Nephron progenitor cell (in vitro differentiated cells): ENCODE data around the gene GFOD2.

Experiments
- DNase-seq: peaks from one replicate; pipeline ENCODE4 v3.0.0; 2021
- H3K27ac Mint-ChIP-seq: 2 replicates; pipeline ENCODE4 v1.8.0; 2021; ENCODE audit warnings: mild to moderate bottlenecking, moderate library complexity, mixed read lengths
- H3K27me3 Mint-ChIP-seq: 2 replicates; pipeline ENCODE4 v1.8.0; 2021; ENCODE audit warnings: mild to moderate bottlenecking, low read depth, mixed read lengths; ENCODE audit not compliant: poor library complexity
- H3K36me3 Mint-ChIP-seq: 2 replicates; pipeline ENCODE4 v1.8.0; 2021; ENCODE audit warnings: low read depth, mixed read lengths
- H3K4me1 Mint-ChIP-seq: 2 replicates; pipeline ENCODE4 v1.8.0; 2021; ENCODE audit warnings: mixed read lengths
- H3K4me3 Mint-ChIP-seq: 2 replicates; pipeline ENCODE4 v1.8.0; 2021; ENCODE audit warnings: mild to moderate bottlenecking, moderate library complexity, mixed read lengths
- H3K9me3 Mint-ChIP-seq: 2 replicates; pipeline ENCODE4 v1.8.0; 2021; ENCODE audit warnings: mild to moderate bottlenecking, moderate library complexity, mixed read lengths
- TF ChIP-seq, protein P1 (sequence below): fragments of 200-600 bp; sonication (generic); IDR thresholded peaks from 2 replicates; pipeline ENCODE4 v1.5.0; 2021; ENCODE audit warnings: antibody characterized with exemption

The GFOD2 gene

DNA sequence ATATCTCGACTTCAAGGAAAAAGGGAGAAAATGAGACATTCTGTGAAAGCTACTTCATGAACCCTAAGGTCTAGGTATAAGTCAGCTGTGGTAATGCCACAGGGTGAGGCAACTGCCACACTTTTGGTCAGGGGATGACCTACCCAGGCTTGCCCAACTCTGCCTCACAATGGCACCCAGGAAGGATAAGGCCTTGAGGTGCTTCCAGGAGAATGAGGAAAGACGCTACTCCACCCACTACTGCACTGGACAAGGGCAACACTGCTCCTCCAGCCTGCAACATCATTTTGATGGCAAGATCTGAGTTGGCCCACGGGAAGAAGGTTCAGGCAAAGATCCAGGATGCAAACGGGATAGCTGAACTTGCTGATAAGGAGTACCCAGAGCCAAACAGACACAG is 22.0 kb upstream of the GFOD2 start:
- DNase-seq: no peak
- Mint-ChIP-seq H3K36me3 (peaks cover 56% of the 10 kb centered on the region), H3K27ac (no peak overlapping the region), H3K27me3 (peaks cover 7% of the 10 kb centered on the region), H3K4me1 (peaks cover 5% of the 10 kb centered on the region), H3K9me3 (no peaks in the 10 kb centered on the region), H3K4me3 (no peak overlapping the region)
- TF ChIP-seq, protein P1, sequence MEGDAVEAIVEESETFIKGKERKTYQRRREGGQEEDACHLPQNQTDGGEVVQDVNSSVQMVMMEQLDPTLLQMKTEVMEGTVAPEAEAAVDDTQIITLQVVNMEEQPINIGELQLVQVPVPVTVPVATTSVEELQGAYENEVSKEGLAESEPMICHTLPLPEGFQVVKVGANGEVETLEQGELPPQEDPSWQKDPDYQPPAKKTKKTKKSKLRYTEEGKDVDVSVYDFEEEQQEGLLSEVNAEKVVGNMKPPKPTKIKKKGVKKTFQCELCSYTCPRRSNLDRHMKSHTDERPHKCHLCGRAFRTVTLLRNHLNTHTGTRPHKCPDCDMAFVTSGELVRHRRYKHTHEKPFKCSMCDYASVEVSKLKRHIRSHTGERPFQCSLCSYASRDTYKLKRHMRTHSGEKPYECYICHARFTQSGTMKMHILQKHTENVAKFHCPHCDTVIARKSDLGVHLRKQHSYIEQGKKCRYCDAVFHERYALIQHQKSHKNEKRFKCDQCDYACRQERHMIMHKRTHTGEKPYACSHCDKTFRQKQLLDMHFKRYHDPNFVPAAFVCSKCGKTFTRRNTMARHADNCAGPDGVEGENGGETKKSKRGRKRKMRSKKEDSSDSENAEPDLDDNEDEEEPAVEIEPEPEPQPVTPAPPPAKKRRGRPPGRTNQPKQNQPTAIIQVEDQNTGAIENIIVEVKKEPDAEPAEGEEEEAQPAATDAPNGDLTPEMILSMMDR: no peak

DNA sequence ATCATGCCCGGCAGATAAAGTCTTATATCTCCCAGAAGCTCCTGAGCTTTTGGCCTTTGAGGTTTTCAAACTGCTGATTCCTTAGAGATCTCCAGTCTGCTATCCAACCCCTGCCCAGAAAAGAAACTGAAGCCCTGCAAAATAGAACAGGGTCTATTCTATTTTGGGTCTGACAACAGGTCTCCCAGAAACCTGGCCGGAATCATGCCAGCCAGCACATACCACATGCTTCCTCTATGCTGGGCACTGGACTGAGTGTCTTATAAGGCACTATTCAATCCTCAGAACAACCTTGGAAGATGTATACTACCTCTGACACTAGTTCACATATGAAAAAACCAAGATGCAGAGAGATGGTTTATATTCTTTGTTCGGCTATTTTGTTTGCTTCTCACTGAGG is 21.3 kb upstream of the GFOD2 start:
- peaks cover 53% of the 10 kb centered on the region for H3K36me3 Mint-ChIP-seq
- no peaks in the 10 kb centered on the region for H3K9me3 Mint-ChIP-seq
- H3K27me3 Mint-ChIP-seq: peaks cover 7% of the 10 kb centered on the region
- peak overlapping the region; percentile 39 for H3K27ac Mint-ChIP-seq
- TF ChIP-seq, protein P1: no peak
- H3K4me3 Mint-ChIP-seq: no peak overlapping the region
- no peak for DNase-seq
- peaks cover 5% of the 10 kb centered on the region for H3K4me1 Mint-ChIP-seq

DNA sequence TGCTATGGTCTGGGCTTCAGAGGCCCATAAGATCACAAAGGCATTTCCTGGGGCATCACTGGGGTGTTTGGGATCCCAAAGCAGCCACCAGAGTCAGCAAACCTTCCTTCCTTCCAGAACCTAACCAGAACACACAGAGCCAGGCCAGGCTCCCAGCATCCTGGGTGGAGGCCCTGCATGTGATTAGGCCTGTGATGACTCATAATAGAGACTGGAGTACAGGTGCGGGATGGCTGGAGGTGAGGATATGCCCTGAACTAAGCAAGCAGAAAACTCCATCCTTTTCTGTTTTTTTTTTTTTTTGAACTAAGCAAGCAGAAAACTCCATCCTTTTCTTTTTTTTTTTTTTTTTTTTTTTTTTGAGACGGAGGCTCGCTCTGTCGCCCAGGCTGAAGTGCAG is 17.7 kb upstream of the GFOD2 start:
- TF ChIP-seq, protein P1: no peak
- H3K9me3 Mint-ChIP-seq: no peaks in the 10 kb centered on the region
- H3K4me1 Mint-ChIP-seq: no peaks in the 10 kb centered on the region
- no peak overlapping the region for H3K27ac Mint-ChIP-seq
- peaks cover 26% of the 10 kb centered on the region for H3K36me3 Mint-ChIP-seq
- H3K27me3 Mint-ChIP-seq: peaks cover 2% of the 10 kb centered on the region
- no peak for DNase-seq
- no peak overlapping the region for H3K4me3 Mint-ChIP-seq

DNA sequence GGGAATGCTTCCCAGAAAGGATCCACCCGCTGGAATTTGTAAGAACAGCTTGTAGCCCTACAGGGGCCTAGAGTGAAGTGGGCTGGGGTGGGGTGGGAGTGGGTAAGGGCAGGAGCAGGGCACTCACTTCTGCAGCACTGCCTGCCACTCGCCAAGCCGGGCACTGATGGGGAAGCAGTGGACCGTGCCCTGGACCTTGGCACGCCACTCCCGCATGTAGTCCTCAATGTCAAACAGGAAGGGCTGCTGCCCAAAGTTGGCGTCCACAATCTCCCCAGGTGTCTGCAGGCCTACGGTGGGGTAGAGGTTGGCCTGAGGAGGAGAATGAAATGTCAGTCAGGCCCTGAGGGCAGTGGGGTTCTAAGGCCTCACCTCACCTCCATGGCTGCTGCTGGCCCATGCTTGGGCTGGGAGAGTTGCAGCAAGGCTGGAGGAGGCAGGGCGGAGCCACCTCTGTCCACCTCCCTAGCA is 15.7 kb upstream of the GFOD2 start:
- TF ChIP-seq, protein P1: no peak
- DNase-seq: no peak
- H3K4me1 Mint-ChIP-seq: no peaks in the 10 kb centered on the region
- H3K27ac Mint-ChIP-seq: peak overlapping the region; percentile 48
- H3K4me3 Mint-ChIP-seq: no peak overlapping the region
- H3K9me3 Mint-ChIP-seq: no peaks in the 10 kb centered on the region
- H3K36me3 Mint-ChIP-seq: peaks cover 19% of the 10 kb centered on the region
- H3K27me3 Mint-ChIP-seq: peaks cover 2% of the 10 kb centered on the region

DNA sequence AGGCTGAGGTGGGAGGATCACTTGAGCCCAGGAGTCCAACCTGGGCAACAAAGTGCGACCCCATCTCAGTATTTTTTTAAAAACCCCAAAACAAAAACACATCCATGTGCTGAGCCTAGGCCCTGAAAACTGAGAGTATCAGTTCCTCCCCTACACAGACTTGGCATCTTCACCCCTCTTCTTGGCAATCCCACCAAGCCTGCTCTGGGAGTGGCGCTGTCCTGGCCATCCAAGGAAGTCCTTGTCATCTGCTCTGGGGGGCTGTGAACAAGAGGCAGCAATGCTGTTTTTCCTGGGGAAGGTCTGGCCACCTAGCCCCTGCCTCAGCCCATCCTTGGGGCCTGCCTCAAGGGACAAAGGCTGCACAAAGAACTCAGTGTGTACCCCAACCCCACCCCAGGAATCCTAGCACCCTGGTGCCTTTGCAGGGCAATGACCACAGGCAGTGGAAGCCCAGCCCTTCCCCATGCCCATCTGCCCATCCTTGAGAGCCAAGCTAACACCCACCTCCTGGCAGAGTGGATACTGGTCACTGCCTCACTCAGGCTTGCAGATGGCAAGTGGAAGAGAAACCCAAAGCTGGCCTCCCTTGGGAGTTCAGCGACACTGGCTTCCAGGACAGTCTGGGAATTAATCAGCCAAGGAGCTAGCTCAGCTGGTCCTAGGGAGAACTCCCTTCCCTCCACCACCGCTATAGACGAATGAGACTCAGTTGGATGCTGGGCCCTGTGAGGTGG is 14.8 kb upstream of the GFOD2 start:
- Mint-ChIP-seq H3K27me3 (peaks cover 2% of the 10 kb centered on the region), H3K4me3 (no peak overlapping the region), H3K27ac (peak overlapping the region; percentile 48), H3K36me3 (peaks cover 19% of the 10 kb centered on the region), H3K4me1 (no peaks in the 10 kb centered on the region), H3K9me3 (no peaks in the 10 kb centered on the region)
- DNase-seq: no peak
- TF ChIP-seq, protein P1: no peak

DNA sequence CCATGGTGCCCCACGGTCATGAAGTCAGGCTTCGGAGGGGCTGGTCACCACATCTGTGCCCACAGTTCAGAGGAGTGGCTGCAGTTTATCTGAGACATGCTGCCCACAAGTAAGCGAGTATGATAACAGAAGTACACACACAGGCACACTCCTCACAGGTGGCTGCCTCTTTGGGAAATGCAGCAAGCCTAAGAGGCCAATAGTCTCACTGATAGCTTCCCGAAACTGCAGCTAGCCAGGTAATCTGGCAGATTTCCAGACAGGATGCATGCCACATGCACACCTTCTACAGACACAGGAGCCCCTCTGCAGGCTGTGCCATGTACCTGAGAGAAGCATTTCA is 12.6 kb upstream of the GFOD2 start:
- Mint-ChIP-seq H3K4me3 (no peak overlapping the region), H3K36me3 (peaks cover 21% of the 10 kb centered on the region), H3K27me3 (no peaks in the 10 kb centered on the region), H3K9me3 (no peaks in the 10 kb centered on the region), H3K27ac (no peak overlapping the region), H3K4me1 (no peaks in the 10 kb centered on the region)
- TF ChIP-seq, protein P1: no peak
- DNase-seq: no peak
